RPMI8226 (cell line): ENCODE data around the gene SNRPD2.

Experiments used
- DNase-seq: peaks from one replicate; pipeline ENCODE4 v3.0.0-alpha.2; 2015

SNRPD2 gene

DNA sequence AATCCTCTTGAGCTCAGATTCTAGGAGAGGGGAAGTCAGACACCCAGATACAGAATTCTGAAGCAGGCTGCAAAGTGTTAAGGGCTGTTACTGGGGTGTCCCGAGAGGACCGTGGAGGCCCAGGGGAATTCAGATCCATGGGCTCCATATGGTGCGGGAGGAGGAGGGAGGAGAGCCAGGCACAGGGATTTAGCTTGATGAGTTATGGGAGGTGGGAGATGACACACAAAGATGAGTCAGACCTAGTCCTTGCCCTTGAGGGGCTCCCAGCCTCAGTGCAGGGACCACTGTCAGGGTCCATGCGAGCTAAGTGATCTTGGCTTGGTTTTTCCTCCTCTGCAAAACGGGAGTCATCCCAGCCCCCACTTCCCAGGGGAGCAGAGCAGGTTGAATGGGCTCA is 38.1 kb downstream of the SNRPD2 start:
- DNase-seq, result no peak

DNA sequence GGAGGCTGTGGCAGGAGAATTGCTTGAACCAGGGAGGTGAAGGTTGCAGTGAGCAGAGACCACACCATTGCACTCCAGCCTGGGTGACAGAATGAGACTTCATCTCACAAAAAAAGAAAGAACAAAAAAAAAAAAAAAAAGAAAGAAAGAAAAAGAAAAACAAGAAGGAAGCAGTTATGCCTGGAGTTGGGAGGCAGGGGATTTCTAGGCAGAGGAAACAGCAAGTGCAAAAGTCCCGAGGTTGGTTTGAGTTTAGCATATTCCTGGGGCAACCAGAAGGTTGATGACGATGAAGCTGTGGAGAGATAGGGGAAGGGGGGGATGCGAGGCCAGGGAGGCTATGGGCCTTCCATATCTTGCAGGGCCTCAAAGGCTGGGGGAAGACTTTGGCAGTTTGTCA is 41.0 kb downstream of the SNRPD2 start:
- no peak for DNase-seq

DNA sequence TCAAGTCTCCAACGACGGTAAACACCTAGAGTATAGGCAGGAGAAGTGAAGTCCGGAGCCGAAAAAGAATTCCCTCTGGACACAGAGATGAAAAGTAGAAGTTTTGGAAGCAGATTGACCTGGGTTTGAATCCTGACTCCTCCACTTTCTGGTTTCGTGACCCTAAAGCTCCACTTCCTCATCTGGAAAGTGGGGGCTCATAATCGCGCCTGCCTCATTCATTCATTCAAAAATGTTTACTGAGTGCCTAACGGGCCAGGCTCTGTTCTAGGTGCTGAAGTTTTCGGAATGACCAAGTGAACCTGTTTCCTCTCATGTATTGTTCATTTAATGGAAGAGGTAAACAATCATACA is 45.4 kb downstream of the SNRPD2 start:
- no peak for DNase-seq

DNA sequence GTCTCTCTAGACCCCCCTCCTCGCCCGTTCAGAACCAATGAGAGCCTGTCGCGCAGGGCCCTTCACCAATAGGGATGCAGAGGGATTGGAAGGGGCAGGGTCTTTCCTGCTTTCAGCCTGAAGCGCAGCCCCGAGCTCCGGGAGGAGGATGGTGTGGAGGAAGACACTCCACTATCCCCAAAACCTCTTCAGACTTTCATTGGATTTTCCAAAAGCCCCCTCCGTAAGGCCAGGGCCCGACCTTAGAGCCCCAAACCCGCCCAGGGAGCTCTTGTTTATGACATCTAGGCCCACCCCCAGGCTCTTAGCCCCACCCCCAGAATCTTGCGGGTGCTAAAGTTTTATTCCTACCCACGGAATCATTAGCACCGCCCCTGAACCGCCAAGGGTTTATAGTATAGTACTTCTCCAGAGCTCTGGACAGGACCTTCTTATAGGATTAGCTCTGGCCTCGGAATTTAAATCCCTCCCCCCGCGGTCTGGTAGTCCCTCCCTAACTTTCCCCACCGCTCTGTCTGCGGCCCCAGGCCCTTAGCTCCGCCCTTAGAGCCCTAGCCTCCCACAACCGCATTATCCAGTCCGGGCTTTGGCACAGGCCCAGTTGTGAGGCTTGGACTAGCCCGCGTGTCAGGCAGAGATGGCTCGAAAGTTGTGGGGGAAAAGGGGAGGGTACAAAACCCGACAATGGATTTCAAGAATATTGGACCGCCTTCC is 46.0 kb downstream of the SNRPD2 start:
- DNase-seq, result peak; percentile 92

DNA sequence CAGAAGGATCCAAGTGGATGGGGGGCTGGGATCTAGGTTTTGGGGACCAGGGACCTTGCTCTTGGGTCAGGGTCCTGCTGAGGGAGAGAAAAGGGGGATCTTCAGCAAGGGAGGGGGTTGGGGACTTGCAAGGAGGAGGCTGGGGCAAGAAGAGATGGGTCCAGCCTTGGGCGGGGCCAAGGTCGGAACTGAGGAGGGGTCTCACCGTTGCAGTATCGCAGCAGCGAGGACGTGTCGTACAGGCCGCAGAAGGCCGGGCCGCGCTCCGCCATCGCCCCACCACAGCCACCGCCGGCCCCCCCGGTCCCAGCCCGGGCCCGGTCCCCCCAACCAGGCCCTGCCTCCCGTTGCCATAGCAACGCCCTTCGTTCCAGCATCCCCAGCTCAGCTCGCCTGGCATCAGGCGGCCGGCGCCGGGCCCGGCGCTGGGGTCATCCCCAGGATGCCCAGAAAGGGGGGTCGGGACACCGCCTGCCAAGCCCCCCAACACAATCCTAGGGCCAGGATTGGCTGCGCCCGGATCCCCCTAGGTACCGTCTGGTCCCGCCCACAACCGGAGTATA is 46.6 kb downstream of the SNRPD2 start:
- DNase-seq, result peak; percentile 45

DNA sequence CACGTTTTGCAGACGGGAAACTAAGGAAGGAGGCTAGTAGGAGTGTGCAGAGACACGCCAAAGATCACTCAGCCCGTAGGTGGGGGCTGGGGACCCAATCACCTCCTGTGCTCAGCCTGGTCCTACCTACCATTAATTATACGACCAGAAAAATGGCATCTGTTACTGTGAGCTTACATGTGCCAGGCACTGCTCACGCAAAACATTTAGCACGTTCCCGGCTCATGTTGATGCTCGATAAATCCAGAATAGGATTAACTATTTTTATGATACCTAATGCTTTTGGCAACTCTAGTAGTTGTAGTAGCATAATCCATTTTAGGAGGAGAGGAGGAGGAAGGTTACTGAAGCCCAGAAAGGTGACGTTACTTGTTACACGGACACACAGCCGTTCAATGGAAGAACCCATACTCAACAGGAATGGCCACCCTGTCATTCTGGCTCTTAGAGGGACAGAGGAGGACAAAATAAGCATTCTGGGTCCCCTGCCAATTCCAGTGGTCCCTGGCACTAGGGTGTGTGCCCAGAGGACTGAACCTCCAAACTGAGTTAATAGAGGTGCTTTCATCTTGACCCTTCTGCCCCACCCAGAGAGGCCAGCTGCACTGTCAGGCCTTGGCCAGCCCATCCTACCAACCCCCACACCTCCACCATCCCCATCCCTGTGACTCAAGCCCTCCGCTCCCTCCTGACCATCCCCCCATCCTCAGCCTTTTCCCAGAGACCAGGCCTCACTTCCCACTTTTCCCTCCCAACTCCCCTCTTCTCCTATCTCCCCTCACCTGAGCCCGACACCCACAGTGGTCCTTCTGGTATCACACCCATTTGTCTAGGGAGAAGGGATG is 47.6 kb downstream of the SNRPD2 start:
- DNase-seq, result no peak

DNA sequence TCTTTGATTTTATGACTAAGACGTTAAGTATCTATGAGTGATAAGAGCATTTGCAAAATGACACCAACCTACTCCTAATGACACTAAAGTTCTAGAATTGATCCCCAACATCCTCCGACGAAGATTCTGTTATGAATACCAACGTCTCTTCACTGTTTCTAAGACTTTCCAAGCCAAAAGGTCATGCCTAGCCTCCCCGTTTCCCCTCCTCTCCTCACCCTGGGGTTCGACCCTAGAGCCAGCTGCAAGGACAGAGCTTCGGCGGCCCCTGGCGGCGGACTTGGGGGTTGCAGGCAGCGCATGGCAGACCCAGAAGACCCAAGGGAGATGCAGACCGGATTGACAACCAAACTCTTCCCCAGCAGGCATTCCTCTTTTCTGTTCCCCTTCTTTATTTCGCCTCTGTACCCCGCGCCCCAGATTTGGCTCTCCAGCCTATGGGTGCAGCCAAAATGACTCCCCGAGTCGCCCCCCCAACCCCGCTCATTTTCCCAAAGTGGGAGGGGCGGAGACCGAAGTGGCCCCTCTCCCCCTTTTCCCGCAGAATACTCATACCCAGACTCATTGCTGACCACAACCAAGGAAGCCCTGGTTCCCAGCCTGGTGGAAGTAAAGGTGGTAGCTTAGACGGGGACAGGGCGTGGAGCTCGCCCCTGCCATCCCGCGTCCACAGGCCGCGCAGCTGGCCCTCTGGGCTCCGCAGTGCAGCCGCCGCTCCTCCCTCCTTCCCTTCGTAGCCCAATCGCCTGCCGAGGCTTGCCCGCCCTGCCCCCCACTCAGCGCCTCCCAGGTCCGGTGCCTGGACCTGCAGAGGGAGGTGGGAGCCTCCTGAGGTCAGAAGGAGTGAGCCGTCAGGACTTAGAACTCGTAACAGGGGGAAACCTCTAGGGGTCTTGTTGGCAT is 48.5 kb downstream of the SNRPD2 start:
- peak; percentile 85 for DNase-seq

DNA sequence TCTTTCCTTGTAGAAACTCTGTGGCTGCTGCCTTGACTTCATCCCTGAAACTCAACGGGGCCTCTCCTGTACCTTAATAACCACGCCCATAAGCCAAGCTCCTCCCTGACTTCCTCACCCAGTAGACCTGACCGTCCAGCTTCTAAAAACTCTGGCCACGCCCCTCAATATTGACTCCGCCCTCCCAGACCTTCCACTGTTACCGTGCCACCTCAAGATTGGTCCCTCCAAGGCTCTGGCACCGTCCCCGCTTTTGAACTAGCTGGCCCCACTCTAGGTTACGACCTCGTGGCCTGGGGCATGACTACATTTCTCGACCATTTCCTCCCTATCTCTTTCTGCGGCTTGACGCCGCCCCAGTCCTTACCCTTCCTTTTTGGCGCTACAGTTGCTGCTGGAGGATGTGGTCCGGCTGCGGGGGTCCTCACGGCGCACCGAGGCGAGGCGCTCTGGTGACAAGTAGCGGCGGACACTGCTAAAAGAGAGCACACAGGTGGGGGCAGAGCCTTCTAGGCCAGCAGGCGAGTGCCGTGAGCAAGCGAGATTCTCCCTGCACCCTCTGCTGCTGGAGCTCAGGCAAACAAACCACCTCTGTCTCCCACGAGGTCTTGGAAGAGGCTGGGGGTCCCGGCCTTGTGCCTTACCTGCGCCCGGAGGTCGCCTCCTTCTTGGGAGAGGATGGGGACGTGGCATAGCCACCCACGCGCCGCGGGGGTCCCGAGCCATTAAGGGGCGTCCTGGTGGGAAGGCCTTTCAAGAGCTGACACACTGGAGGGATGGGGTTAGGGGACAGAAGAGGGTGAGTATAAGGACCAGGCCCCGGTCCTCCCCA is 50.3 kb downstream of the SNRPD2 start:
- peak; percentile 97 for DNase-seq

DNA sequence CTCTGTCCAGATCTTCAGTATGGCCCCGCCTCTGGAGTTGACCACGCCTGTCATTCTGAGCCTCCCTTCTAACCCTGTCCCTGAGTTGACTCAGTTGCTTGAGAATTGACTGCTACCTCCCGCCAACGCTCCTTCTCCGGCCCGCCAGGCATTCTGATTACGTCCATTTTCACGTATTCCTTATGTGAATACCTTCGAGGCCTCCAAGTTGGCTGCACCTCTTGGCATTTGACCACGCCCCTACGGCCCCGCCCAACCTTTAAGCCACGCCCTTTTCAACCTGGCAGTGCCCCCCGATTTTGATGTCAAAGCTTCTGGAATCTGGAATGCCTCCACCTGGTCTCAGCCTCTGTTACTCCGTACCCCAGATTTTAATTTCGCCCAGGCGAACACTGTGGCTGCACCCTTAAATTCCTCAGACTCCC is 50.9 kb downstream of the SNRPD2 start:
- DNase-seq, result no peak

DNA sequence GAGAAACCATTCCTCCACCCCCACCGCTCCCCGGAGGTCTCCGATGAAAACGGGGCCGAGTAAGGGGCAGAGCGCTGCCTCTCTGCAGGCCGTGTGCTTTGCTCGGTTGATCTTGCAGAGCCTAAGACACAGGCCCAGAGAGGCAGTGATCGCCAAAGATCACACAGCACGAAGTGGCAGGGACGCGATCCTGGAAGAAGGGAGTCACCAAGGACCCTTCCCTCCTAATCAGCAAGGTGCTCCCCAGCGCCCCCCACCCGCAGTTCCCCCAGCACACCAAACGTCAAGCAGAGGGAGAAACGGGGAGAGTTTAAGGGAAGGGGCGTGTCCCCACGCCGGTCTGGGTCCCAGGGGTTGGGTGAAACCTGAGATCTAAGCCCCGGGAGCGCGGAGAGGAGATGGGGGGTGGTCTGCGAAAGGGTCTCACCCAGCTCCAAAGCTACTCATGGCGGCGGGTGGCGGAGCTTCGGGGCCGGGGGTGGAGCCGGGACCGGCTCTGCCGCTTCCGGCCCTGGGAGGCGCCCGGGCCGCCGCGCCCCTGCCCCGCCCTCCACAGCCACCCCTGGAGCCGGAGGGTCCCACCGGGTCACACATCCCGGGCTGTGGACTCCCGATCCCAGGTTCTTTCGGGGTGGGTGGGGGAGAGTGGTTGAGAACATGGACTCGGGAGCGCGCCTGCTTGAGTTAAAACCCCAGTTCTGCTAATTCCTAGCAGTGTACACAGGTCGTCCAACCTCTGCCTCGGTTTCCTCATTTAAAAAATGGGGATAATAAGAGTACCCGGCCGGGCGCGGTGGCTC is 52.6 kb downstream of the SNRPD2 start, which contains the start of gene EML2:
Gene EML2, minus strand, starts transcription at position 468 of the 800 bp plus-strand sequence. Its CDS starts 21 bp downstream, at position 447.
- DNase-seq, result peak; percentile 48

DNA sequence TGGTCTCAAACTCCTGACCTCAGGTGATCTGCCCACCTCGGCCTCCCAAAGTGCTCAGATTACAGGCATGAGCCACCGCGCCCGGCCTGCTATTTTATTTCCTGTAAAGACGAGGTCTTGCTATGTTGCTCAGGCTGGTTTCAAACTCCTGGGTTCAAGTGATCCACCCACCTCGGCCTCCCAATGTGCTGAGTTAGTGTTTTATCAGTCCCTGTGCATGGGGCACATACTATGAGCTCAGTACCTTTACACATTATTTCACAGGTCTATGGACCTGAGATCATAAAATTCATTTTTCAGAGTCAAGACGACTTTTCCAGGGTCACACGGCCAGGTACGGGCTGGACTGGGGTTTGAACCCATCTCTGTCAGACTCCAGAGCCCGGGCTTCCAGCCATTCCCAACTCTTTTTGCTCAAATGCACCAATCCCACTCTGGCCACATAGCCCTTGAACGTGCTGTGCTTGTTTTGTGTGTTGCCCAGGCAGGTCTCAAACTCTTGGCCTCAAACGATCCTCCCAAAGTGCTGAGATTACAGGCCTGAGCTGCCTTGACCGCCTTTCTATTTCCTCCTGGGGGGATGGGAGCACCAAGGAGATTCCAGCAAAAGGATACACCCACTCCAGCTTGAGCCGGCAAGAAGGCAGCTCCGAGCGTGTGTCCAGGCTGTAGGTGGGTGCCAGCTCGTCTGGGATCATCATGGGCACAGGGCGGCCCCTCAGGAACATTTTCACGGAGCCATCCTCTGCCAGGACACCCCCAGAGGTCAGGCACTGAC is 53.7 kb downstream of the SNRPD2 start:
- DNase-seq, result no peak
